Measurements from ENCODE around the gene BIRC2. TPM values are rescaled to one million over a fixed set of nuclear protein-coding genes. Genes with fewer than 3 reads are reported as not detected.

BIRC2 gene
- total and polyA plus RNA-seq, 10 donors: 24.0 to 101 (median 46.6) TPM

- intact Hi-C loops (cut with DNase I; ENCODE audit: low total_unique reads): no loop called here
- Histone ChIP-seq H3K36me3 (peaks cover 0 to 81% (median 41%) of the 10 kb centered on the region in 6 donors), H3K27me3 (replicated peaks in 1 of 7) (no peaks in the 10 kb centered on the region), H3K27ac (peak overlapping the region in 5 of 8 donors; percentile 0 to 95 (median 90)), H3K4me1 (peaks cover 26 to 98% (median 63%) of the 10 kb centered on the region in 6 donors), H3K4me3 (no peak overlapping the region), H3K9me3 (no peaks in the 10 kb centered on the region)
- no peak for TF ChIP-seq POLR2A (IDR thresholded peaks at IDR 0.05)
- TF ChIP-seq CTCF (IDR thresholded peaks at IDR 0.05 in 8 of 11, conservative IDR thresholded peaks at IDR 0.05 in 3 of 11): no peak
- no peak for TF ChIP-seq POLR2AphosphoS5 (IDR thresholded peaks at IDR 0.05)
- DNase-seq: no peak
- 91 to 100% (median 94%) methylated on average over 1 of the region's 1 CpG for WGBS, 5 donors
Measured at GRCh38 chr11:102323542-102324251, 23.3 kb upstream of the BIRC2 start.

- Histone ChIP-seq H3K4me3 (no peak overlapping the region), H3K27ac (peak overlapping the region in 3 of 8 donors; percentile 1 to 90 (median 25)), H3K36me3 (peaks cover 0 to 95% (median 54%) of the 10 kb centered on the region in 6 donors), H3K9me3 (no peaks in the 10 kb centered on the region), H3K4me1 (peaks cover 26 to 86% (median 51%) of the 10 kb centered on the region in 6 donors), H3K27me3 (replicated peaks in 1 of 7) (no peaks in the 10 kb centered on the region)
- 79 to 91% (median 90%) methylated on average over 3 of the region's 3 CpGs for WGBS, 5 donors
- intact Hi-C loops (cut with DNase I; ENCODE audit: low total_unique reads): no loop called here
- no peak for DNase-seq
- TF ChIP-seq CTCF (IDR thresholded peaks at IDR 0.05 in 8 of 11, conservative IDR thresholded peaks at IDR 0.05 in 3 of 11): no peak
- TF ChIP-seq POLR2AphosphoS5 (IDR thresholded peaks at IDR 0.05): no peak
- no peak for TF ChIP-seq POLR2A (IDR thresholded peaks at IDR 0.05)
Measured at GRCh38 chr11:102325088-102325487, 21.9 kb upstream of the BIRC2 start.

GRCh38 chr11:102328748-102329147 lies 18.3 kb upstream of the BIRC2 start:
- peaks cover 0 to 100% (median 86%) of the 10 kb centered on the region in 6 donors for H3K36me3 ChIP-seq
- H3K27ac ChIP-seq: no peak overlapping the region
- 95 to 100% (median 97%) methylated on average over 1 of the region's 1 CpG for WGBS, 5 donors
- peaks cover 8 to 74% (median 19%) of the 10 kb centered on the region in 6 donors for H3K4me1 ChIP-seq
- intact Hi-C loops (cut with DNase I; ENCODE audit: low total_unique reads): no loop called here
- no peak overlapping the region for H3K4me3 ChIP-seq
- DNase-seq: no peak
- no peaks in the 10 kb centered on the region for H3K27me3 ChIP-seq (replicated peaks in 1 of 7)
- H3K9me3 ChIP-seq: no peaks in the 10 kb centered on the region
- TF ChIP-seq CTCF (IDR thresholded peaks at IDR 0.05 in 8 of 11, conservative IDR thresholded peaks at IDR 0.05 in 3 of 11): no peak
- TF ChIP-seq POLR2AphosphoS5 (IDR thresholded peaks at IDR 0.05): no peak
- no peak for TF ChIP-seq POLR2A (IDR thresholded peaks at IDR 0.05)

- intact Hi-C loops (cut with DNase I; ENCODE audit: low total_unique reads): no loop called here
- Histone ChIP-seq H3K4me3 (no peak overlapping the region), H3K4me1 (peaks cover 0 to 61% (median 5%) of the 10 kb centered on the region in 6 donors), H3K9me3 (no peaks in the 10 kb centered on the region), H3K36me3 (peaks cover 0 to 100% (median 87%) of the 10 kb centered on the region in 6 donors), H3K27me3 (replicated peaks in 1 of 7) (no peaks in the 10 kb centered on the region), H3K27ac (peak overlapping the region in 2 of 8 donors; percentile 1 to 53)
- no peak for DNase-seq
- TF ChIP-seq POLR2AphosphoS5 (IDR thresholded peaks at IDR 0.05) (no peak), CTCF (IDR thresholded peaks at IDR 0.05 in 8 of 11, conservative IDR thresholded peaks at IDR 0.05 in 3 of 11) (no peak), POLR2A (IDR thresholded peaks at IDR 0.05) (no peak)
Measured at GRCh38 chr11:102330231-102330630, 16.8 kb upstream of the BIRC2 start.

Data from spleen (tissue), 11 donors.